OCI-M2 (cell line): ENCODE measurements around the gene STARD9.

ENCODE experiments used
- DNase-seq: peaks from one replicate; lab custom pipeline; 2025; ENCODE audit not compliant: unreplicated experiment; lab: John Stamatoyannopoulos, UW

Gene STARD9

DNA sequence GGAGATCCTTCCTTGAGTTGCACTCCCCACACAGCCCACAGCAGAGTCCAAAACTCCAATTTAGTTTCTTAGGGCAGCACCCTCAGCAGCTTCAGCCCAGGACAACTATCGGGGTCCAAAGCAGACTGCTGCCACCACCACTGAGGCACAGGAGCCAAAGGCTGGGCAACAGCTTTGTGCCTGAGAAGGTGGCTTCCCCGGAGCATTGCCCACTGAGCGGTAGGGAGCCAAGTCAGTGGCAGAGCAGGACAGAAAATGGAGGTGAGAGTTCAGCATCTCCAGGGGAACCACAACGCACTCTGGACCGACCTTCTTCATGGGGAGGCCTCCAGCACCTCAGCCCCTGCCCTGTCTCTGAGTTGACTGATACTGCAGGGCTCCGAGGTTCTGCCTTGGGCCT is 118.1 kb downstream of the STARD9 start:
- no peak for DNase-seq

DNA sequence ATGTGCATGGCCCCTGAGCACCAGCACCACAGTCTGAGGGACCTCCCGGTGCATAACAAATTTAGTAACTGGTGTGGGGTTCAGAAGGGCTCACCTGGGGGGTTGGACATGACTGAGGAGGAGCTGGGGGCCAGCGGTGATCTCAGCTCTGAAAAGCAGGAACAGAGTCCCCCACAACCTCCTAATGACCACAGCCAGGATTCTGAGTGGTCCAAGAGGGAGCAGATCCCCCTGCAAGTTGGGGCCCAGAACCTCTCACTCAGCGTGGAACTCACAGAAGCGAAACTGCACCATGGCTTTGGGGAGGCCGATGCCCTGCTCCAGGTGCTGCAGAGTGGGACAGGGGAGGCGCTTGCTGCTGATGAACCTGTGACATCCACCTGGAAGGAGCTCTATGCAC is 118.5 kb downstream of the STARD9 start:
- DNase-seq, result no peak

DNA sequence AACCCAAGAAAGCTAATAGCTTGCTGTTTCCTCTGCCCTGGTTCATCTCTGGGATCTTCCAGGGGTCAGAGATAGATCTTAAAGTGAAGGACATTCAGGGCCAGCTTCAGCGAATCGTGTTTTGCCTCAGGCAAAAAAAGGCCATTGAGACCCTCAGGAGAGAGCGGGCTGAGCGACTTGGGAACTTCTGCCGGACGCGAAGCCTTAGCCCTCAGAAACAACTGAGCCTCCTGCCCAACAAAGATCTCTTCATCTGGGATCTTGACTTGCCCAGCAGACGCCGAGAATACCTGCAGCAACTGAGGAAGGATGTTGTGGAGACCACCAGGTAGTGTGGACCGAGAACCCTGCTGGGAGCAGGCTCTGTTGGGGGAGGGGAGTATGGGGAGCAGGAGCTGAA is 119.0 kb downstream of the STARD9 start:
- DNase-seq, result no peak

DNA sequence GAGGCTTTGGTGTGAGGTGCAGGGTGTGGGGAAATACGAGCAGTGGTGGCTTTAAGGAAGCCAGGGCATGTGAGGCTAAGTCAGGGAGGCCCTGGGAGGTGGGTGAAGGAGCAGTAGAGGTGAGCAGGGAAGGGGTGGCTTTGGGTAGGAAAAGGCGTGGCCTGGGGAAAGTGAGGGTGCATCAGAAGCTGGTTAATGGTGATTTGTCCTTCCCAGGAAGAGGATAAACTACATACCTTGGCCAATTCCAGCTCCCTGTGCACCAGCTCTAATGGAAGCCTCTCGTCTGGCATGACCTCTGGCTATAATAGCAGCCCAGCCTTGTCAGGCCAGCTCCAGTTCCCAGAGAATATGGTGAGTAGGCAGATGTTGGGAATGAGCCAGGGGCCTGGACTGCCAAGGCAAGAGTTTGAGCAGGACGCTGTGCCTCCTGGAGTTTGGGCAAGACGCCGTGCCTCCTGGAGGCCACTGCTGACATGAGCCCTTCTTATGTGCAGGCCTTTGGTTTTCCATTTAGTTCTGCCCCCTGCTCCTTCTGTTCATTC is 120.2 kb downstream of the STARD9 start:
- DNase-seq, result no peak

DNA sequence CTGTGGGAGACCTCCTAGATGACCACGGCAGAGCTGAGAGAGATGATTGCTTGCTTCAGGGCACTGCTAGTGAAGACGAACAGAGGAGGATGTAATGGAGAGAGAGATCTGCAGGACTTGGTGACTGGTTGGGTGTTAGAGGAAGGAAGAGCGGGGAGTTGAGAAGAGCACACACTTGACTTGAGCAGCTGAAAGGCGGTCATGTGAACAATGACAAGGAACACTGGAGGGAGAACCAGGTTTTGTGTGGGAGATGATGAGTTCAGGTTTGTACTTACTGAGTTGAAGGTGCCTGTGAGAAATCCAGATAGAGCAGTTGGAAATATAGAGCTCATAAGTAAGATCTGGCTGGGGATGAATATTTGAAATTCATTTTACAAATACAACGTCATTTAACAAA is 121.2 kb downstream of the STARD9 start:
- DNase-seq, result no peak

DNA sequence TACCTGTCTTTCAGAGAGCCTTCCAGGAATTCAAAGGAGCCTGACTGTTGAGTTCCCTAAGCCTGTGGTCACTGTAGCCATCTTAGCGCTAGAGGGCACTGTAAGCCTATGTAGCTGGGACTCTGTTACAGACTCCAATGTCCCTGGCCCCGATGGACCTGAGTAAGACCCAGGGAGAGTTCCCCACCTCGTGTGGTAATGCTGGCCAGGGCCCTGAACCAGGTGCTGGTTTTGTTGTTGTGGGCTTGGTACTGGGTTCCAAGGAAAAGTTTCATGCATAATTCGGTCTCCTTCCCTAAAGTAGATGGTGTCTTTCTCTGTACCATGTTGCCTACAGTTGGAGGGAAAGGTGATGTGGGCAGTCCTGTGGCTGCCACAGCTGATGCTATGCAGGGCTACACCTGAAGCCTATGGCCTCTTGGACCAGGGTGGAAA is 129.1 kb downstream of the STARD9 start:
- DNase-seq, result no peak

DNA sequence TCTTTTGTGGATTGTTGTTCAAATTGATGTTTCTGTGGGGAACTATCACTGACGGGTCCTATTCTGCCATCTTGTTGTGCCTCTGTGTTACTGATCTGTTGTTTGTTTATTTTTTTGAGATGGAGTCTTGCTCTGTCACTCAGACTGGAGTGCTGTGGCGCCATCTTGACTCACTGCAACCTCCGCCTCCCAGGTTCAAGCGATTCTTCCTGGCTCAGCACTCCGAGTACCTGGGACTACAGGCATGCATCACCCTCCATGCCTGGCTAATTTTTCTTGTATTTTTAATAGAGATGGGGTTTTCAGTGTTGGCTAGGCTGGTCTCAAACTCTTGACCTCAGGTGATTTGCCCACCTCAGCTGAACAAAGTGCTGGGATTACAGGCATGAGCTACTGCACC is 129.9 kb downstream of the STARD9 start:
- DNase-seq, result no peak

DNA sequence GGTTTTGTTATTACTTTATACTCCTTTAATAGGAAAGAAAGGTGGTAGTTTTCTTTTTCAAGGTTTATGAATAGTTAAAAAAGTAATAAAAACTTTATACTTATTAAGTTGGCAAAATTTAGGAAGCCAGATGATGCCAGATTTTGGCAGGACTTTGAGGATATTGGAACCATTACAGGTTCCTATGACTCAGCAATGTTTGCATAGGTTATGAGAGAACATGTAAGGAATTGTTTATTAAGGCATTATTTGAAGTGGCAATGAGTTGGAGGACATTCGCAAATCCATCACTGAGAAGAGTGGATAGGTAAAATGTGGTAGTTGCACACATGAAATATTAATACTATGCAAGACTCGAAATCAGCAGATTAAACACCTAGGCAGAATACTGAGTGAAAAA is 131.7 kb downstream of the STARD9 start:
- no peak for DNase-seq

DNA sequence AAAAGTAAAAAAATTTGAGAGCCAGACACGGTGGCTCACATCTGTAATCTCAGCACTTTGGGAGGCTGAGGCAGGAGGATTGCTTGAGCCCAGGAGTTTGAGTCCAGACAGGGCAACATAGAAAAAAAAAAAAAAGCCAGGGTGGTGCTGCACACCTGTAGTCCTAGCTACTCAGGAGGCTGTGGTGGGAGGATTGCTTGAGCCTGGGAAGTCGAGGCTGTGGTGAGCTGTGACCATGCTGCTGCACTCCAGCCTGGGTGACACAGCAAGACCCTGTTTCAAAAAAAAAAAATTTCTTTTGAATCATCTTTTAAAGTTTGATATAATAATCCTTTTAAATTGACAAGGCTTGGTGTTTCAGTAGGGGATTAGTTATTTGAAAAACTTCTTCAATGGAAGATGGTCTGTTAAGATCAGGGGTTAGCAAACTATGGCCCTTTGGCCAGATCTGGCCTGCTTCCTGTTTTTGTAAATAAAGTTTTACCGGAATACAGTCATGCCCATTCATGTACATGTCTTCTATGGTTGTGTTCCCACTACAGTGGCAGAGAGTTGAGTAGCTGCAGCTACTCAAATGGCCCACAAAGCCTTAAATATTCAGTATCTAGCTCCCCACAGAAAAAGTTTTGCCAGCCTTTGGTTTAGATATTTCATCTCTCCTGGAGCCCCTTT is 132.6 kb downstream of the STARD9 start:
- no peak for DNase-seq

DNA sequence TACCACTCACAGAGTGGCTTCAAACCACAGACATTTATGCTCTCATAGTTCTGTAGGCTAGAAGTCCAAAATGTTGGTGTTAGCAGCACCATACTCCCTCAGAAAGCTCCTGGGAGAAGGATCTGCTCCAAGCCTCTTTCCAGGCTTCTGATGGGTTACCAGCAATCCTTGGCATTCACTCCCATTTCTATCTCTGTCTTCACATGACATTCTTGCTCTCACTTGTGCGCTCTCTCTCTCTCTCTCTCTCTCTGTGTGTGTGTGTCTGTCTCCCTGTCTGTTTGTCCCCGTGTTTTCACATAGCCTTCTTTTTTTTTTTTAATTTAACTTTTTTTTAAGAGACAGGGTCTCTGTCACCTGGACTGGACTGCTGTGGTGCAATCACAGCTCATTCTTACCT is 135.3 kb downstream of the STARD9 start:
- no peak for DNase-seq

DNA sequence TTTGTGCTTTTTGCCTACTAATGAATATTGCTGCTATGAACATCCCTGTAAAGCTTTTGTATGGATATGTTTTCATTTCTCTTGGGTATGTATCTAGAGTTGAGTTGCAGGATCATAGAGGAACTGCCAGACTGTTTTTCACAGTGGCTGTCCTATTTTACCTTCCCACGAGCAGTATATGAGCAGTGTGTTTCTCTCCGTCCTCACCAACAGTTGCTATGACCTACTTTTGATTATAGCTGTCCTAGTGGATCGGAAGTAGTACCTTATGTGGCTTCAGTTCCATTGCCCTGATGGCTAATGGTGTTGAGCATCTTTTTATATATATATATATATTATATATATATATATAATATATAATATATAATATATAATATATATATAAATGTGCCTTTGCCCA is 136.3 kb downstream of the STARD9 start:
- no peak for DNase-seq

DNA sequence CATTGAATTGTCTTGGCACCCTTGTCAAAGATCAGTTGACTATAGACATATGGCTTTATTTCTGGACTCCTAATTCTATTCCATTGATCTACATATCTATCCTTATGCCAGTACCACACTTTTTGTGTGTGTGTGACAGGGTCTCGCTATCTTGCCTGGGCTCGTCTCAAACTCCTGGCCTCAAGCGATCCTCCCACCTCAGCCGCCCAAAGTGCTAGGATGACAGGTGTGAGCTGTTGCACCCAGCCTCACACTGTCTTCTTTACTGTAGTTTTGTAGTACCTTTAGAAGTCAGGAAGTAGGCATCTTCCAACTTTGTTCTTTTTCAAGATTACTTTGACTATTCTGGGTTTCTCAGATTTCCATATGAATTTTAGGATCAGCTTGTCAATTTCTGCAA is 137.2 kb downstream of the STARD9 start:
- DNase-seq, result no peak

DNA sequence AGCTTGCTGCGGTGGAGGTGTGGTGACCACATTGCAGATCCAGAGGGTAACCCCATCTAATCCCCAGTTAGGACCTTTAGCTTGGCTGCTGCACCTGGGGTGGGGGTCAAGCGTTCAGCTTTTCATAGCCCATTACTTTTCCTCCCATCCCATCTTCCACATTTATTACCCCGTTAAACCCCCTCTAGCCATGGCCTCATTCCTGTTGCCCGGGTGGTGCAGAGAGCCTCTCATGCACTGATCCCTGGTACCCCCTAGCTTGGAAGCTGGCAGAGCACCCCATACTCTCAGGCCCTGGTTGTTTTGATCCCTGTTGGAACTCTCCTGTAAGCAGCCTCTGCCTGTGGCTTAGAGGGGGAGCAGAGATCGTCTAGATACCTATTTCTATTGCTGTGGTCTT is 140.7 kb downstream of the STARD9 start:
- DNase-seq, result no peak

DNA sequence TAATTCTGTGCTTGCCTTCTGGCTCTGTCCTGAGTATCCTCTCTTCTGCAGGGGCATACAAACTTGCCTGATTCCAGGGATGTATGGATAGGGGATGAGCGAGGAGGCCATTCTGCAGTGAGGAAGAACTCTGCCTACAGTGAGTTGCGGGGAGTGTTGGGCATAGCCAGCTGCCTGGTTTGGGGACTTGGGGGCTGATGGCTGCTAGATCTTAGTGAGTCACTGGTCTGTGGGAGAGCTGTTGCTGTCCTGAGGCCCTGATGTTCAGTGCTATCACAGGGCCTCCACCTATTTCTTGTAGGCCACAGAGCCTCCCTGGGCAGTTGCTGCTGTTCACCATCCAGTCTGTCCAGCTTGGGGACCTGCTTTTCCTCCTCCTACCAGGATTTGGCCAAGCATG is 141.2 kb downstream of the STARD9 start:
- DNase-seq, result no peak

DNA sequence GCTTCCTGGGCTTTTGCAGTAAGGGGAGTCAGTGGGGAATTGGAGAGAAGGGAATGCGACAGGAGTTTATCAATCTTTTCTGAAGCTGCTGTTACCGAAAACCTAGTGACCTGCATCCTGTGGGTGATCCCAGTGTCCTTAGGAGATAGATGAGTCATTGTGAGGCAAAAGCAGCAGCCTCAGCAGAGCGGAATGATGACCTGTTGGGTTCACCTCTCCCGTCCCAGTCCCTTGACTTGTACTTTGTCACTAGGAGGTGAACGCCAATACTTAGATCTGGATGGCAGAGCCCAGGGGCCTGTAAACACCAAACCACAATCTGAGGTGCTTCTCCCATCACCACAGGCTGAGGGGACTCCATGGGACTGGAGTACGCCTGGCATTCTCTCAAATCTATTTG is 143.6 kb downstream of the STARD9 start:
- DNase-seq, result no peak

DNA sequence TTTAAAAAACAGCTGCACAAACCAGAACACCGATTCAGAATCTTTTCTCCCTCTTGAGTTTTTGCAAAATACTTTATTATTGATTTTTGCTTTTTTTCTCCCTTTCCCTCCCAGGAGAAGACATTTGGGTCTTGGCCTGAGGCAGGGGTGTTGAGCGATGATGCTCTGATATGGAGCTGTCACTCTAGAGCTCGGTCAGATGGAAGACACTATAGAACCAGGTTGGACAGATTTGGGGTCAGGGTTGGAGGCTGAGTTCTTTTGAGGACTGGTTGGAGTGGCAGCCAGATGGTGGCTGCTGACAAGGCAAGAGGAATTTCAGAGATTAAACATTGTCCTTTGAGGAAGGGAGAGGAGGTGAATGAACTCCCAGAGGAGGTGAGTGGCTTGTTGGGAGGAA is 144.7 kb downstream of the STARD9 start:
- no peak for DNase-seq

DNA sequence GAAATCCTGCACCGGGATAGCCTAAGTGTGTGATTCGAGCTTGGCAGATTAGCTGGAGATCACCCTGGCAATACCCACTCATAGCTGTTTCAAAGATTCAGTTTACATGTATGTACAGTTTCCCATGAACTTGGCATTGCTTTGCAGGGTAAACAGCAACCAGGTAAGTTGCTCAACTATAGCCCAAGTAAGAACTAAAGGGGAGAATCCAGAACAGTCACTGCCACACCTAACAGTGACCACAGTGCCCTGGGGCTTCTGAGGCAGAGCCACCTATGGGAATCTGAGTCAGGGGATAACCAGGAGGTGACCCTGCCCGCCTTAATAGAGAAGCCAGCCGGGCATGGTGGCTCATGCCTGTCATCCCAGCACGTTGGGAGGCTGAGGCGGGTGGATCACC is 145.6 kb downstream of the STARD9 start:
- no peak for DNase-seq

DNA sequence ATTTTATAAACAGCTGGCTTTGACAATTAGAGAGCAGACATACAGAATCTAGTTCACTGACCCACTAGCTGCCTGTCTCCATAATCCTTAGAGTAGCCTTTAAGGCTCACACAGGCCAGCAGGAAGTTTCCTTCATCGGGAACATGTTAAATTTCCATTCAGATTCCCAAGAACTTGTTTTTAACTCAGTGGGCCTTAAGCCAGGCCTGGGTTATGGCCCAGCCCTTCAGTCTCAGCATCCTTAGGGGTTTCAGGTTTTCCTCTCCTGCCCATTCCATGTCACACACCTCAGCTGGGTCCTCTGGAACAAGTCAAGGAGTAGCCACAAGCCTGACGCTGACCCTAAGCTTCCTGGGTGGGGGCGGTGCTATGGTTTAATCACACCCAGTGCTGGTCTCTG is 146.5 kb downstream of the STARD9 start:
- no peak for DNase-seq

DNA sequence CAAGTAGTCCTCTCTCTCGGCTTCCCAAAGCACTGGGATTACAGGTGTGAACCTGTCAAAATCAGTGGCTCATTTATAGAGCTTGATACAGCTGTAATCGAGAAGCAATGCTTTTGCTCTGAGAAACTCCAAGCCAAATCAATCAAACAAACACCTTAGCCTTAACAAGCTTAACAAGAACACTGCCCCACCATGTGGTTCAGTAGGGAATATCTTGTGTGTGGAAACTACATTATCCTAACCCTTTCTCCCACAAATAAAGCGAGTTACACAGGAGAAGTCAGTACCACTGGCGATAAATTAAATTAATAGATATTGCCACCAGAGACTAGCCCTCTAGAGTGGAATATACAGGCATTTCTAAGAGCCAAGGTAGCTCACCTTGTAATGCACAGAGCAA is 147.7 kb downstream of the STARD9 start:
- no peak for DNase-seq

DNA sequence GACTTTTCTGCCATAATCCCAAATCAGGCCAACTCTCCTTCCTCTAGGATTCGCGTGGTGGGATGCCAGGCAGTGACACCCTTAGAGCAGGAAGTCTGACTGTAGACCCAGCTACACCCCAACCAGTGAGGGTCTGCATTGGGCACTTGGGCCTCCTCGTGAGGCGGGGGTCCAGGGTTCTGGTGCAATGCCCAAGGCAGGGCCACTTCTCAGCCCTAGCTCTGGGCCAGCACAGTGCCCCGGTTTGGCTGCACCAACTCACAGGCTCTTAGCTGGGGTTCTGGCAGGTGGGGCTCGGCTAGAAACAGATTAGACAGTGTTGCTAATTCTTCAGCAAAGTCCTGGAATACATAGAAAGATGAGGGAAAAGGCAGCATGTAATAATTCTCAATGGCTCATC is 148.9 kb downstream of the STARD9 start:
- DNase-seq, result no peak

DNA sequence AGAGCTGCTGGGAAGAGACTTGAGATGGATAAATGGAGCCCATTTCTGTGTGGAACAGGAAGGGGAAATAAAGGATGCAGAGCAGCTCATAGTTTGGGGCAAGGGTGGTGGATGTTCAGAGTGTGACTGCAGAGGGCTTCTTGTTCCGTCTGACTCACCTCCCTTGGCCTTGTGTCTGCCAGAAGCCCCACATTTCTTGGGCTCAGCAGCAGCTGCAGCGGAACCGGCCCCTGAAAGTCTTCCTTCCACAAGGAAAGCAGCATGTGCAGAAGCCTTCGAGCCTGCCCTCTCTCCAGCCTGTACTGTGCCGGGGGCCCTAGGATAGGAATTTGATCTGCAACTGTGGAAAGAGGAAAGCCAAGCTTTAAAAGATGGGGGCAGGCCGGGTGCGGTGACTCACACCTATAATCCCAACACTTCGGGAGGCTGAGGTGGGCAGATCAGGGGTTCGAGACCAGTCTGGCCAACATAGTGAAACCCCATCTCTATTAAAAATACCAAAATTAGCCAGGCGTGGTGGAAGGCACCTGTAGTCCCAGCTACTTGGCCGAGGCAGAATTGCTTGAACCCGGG is 150.0 kb downstream of the STARD9 start:
- no peak for DNase-seq

DNA sequence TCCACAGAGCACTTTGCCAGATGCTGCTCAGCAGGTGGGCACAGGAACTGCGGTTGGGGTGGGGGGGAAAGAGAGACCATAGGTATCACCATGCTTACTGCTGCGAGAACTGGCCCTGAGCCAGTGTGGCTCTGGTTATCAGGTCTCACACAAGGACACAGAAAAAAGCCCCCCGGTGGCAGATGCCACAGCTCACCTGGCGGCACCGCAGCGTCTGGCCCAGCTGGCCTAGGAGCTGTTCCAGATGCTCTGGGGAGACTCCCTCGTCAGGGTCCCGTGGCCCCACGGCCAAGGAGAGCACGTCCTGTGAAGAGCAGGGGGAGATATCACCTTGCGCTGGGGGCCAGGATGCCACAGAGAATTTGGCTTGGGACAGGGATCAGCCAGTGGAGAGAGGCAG is 150.7 kb downstream of the STARD9 start:
- no peak for DNase-seq

DNA sequence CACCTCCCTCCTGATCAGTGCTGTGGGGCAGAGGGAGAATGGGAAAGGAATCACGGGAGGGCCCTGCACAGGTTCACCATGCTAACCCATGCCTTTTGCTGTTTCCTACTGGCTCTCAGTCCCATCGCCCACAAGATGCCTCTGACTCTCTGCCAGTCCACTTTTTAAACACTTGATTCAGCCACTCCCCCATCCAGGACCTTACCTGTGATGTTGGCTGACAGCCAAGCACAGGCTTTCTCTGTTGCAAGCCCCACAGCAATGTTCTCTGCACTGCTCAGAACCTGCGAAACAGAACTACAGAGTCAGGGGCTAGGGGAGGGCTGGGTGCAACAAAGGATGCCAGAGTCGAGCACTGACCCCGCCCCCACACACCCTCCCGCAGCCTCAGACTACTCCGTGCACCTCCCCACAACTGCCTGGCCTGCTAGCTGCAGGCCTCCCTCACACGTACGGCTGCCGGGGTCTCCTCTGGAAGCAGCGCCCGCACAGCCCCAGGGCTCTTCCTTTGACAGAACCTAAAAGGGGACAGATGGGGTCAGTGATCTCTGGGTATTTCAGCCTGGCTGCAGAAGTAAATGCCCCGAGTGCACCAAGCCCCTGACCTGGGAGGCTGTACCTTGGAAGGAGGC is 152.5 kb downstream of the STARD9 start:
- no peak for DNase-seq
